ENCODE data around the gene ETV3. TPM values are rescaled to one million over a fixed set of nuclear protein-coding genes. Genes with fewer than 3 reads are reported as not detected.

ETV3 gene
- total and polyA plus RNA-seq, 2 donors (not counting 1 experiment from before 2014, with no cell fraction given): 9.9 to 11.4 TPM

DNA sequence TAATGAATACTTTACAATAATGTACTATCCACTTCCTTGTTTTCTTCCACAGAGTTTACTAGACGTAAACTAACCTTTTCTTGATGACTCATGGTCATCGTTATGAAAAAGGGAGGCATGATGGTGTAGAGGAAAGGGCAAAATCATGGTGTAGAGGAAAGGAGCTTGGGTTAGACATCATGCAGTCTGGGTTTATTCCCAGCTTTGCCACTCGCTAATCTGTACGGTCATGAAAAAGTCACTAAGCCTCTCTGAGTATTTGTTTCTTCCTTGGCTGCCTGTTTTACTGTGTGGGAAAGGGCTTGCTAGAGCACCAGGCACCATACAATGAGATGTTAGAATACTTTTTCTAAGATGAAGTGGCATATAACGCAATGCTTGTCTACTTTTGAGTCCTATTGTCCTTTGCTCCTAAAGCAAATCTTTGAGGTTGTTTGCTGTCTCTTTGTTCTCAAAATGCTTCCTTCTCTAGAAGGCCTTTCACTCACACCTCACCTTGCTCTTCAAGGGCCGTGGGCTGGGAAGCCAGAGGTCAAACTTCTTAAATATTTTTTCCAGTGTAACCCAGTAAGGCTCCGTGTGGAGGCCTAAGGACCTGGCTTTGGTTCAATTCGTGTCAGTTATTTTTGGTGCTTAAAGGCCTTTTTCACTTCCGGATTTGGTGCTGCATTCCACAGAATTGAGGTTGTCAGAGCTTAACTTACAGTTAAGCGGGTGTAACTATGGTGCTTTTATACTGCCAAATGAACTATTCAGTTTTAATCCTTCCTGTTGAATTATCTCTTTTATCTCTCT, 9.9 kb upstream of the ETV3 start:
- Histone ChIP-seq H3K79me2 (ENCODE audit: control insufficient read depth, insufficient read depth, low read length) (no peaks in the 10 kb centered on the region), H4K20me1 (ENCODE audit: control insufficient read depth, extremely low read depth, insufficient read depth, low read length) (no peaks in the 10 kb centered on the region), H3K27ac (ENCODE audit: insufficient read depth, low read length) (no peak overlapping the region), H3K27me3 (ENCODE audit: control insufficient read depth, insufficient read depth, low read length) (peaks cover 12% of the 10 kb centered on the region), H3K9me3 (ENCODE audit: control insufficient read depth, insufficient read depth, low read depth, low read length) (no peaks in the 10 kb centered on the region), H3K36me3 (ENCODE audit: control insufficient read depth, insufficient read depth, low read length) (no peaks in the 10 kb centered on the region), H3K4me2 (ENCODE audit: extremely low read depth, insufficient read depth, low read length) (no peak overlapping the region), H3K4me3 (replicated peaks in 1 of 4; ENCODE audit: control extremely low read depth in 1 of 4, insufficient read depth in 1 of 4, low read depth in 3 of 4, low read length in 4 of 4) (no peak overlapping the region), H3K4me1 (ENCODE audit: control insufficient read depth, extremely low read depth, insufficient read depth, low read length) (no peaks in the 10 kb centered on the region), H2AFZ (ENCODE audit: low read length) (peak overlapping the region; percentile 7), H3K9ac (ENCODE audit: insufficient read depth, low read length) (no peak overlapping the region)
- TF ChIP-seq, protein P1, sequence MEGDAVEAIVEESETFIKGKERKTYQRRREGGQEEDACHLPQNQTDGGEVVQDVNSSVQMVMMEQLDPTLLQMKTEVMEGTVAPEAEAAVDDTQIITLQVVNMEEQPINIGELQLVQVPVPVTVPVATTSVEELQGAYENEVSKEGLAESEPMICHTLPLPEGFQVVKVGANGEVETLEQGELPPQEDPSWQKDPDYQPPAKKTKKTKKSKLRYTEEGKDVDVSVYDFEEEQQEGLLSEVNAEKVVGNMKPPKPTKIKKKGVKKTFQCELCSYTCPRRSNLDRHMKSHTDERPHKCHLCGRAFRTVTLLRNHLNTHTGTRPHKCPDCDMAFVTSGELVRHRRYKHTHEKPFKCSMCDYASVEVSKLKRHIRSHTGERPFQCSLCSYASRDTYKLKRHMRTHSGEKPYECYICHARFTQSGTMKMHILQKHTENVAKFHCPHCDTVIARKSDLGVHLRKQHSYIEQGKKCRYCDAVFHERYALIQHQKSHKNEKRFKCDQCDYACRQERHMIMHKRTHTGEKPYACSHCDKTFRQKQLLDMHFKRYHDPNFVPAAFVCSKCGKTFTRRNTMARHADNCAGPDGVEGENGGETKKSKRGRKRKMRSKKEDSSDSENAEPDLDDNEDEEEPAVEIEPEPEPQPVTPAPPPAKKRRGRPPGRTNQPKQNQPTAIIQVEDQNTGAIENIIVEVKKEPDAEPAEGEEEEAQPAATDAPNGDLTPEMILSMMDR (conservative IDR thresholded peaks at IDR 0.05 in 1 of 2, IDR thresholded peaks at IDR 0.05 in 1 of 2; ENCODE audit: low read depth in 1 of 2, low read length in 2 of 2): no peak
- DNase-seq (ENCODE audit: low read depth in 2 of 2): peak in 1 of 2 donors; percentile 48

DNA sequence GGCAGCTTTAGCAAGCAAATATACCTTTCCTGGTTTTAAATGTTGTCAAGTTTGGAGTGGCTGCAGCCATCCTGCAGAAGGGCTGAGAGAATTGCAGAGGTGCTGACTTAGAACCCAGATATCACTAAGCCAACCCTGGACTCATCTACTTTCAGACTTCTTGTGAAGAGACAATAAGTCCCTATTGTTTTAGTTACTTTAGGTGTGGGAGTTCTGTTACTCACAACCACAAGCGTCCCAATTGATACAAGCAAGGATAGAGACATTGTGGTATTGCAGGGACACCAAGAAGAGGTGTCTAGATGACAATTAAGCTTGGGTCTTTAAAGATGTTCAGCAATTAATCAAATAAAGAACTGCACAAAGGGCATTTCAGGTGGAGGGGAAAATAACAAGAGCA, 8.8 kb upstream of the ETV3 start:
- TF ChIP-seq EZH2 (IDR thresholded peaks at IDR 0.05; ENCODE audit: low read length, missing control alignments): no peak
- no peak overlapping the region for H3K9ac ChIP-seq (ENCODE audit: insufficient read depth, low read length)
- H3K9me3 ChIP-seq (ENCODE audit: control insufficient read depth, insufficient read depth, low read depth, low read length): no peaks in the 10 kb centered on the region
- DNase-seq (ENCODE audit: low read depth in 2 of 2): no peak
- H3K36me3 ChIP-seq (ENCODE audit: control insufficient read depth, insufficient read depth, low read length): no peaks in the 10 kb centered on the region
- no peaks in the 10 kb centered on the region for H3K79me2 ChIP-seq (ENCODE audit: control insufficient read depth, insufficient read depth, low read length)
- H2AFZ ChIP-seq (ENCODE audit: low read length): no peak overlapping the region
- H4K20me1 ChIP-seq (ENCODE audit: control insufficient read depth, extremely low read depth, insufficient read depth, low read length): no peaks in the 10 kb centered on the region
- peaks cover 12% of the 10 kb centered on the region for H3K27me3 ChIP-seq (ENCODE audit: control insufficient read depth, insufficient read depth, low read length)
- H3K27ac ChIP-seq (ENCODE audit: insufficient read depth, low read length): no peak overlapping the region
- H3K4me1 ChIP-seq (ENCODE audit: control insufficient read depth, extremely low read depth, insufficient read depth, low read length): no peaks in the 10 kb centered on the region
- H3K4me2 ChIP-seq (ENCODE audit: extremely low read depth, insufficient read depth, low read length): no peak overlapping the region
- no peak overlapping the region for H3K4me3 ChIP-seq (replicated peaks in 1 of 4; ENCODE audit: control extremely low read depth in 1 of 4, insufficient read depth in 1 of 4, low read depth in 3 of 4, low read length in 4 of 4)

DNA sequence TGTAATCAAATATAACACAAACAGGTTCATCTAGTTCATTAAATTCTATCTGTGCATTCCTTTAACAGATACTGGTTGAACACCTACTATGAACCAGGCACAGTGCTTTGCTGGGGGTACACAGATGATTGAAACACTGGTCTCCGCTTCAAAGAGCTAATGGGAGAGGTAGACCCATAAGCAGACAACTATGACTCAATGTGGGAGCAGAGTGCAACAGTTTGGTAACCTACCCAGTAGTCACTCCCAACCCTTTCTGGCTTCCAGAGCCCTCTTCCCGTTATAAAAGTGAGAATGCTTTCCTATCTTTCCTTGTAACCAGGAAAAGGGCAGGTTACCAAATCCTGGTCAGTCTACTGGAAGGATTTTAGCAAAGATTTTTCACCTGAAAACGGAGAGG, 8.0 kb upstream of the ETV3 start:
- no peaks in the 10 kb centered on the region for H3K9me3 ChIP-seq (ENCODE audit: control insufficient read depth, insufficient read depth, low read depth, low read length)
- no peak overlapping the region for H3K4me2 ChIP-seq (ENCODE audit: extremely low read depth, insufficient read depth, low read length)
- H4K20me1 ChIP-seq (ENCODE audit: control insufficient read depth, extremely low read depth, insufficient read depth, low read length): no peaks in the 10 kb centered on the region
- DNase-seq (ENCODE audit: low read depth in 2 of 2): no peak
- TF ChIP-seq EZH2 (IDR thresholded peaks at IDR 0.05; ENCODE audit: low read length, missing control alignments): no peak
- TF ChIP-seq, protein P1 (conservative IDR thresholded peaks at IDR 0.05 in 1 of 2, IDR thresholded peaks at IDR 0.05 in 1 of 2; ENCODE audit: low read depth in 1 of 2, low read length in 2 of 2): no peak
- no peak overlapping the region for H3K27ac ChIP-seq (ENCODE audit: insufficient read depth, low read length)
- no peaks in the 10 kb centered on the region for H3K36me3 ChIP-seq (ENCODE audit: control insufficient read depth, insufficient read depth, low read length)
- H3K79me2 ChIP-seq (ENCODE audit: control insufficient read depth, insufficient read depth, low read length): no peaks in the 10 kb centered on the region
- no peak overlapping the region for H3K9ac ChIP-seq (ENCODE audit: insufficient read depth, low read length)
- H3K27me3 ChIP-seq (ENCODE audit: control insufficient read depth, insufficient read depth, low read length): peaks cover 9% of the 10 kb centered on the region
- no peaks in the 10 kb centered on the region for H3K4me1 ChIP-seq (ENCODE audit: control insufficient read depth, extremely low read depth, insufficient read depth, low read length)
- H2AFZ ChIP-seq (ENCODE audit: low read length): no peak overlapping the region
- no peak overlapping the region for H3K4me3 ChIP-seq (replicated peaks in 1 of 4; ENCODE audit: control extremely low read depth in 1 of 4, insufficient read depth in 1 of 4, low read depth in 3 of 4, low read length in 4 of 4)
